GM12878 (cell line): ENCODE results near the gene SNX13.
A peak's percentile ranks its signal among the peaks of the same experiment; 100 is the strongest.

Experiments
- BRCA1 ChIP-seq: IDR thresholded peaks from 2 replicates; pipeline ENCODE4 v1.6.1; 2011; ENCODE audit warnings: low read depth, low read length, improper control_type of control experiment
- CTCF ChIP-seq, 3 experiments: IDR thresholded peaks in 2 of 3; conservative IDR thresholded peaks in 1 of 3; 2 replicates each; pipeline ENCODE4 v1.5.1; 2011; ENCODE audit warnings: low read depth in 3 of 3, low read length in 3 of 3, mild to moderate bottlenecking in 3 of 3, control low read depth in 2 of 3, moderate library complexity in 2 of 3, inconsistent platforms in 1 of 3, mixed read lengths in 1 of 3; ENCODE audit not compliant: control insufficient read depth in 2 of 3, insufficient read depth in 1 of 3; ENCODE audit errors: extremely low read depth in 1 of 3
- FOS ChIP-seq: IDR thresholded peaks from 3 replicates; pipeline ENCODE4 v1.6.1; 2011; ENCODE audit warnings: borderline replicate concordance; ENCODE audit not compliant: insufficient read length; ENCODE audit errors: extremely low read depth
- JUND ChIP-seq: IDR thresholded peaks from 2 replicates; pipeline ENCODE4 v1.6.1; 2012; ENCODE audit warnings: low read depth, mild to moderate bottlenecking, low read length, improper control_type of control experiment, moderate library complexity
- MAX ChIP-seq: IDR thresholded peaks from 2 replicates; pipeline ENCODE4 v1.6.1; 2012; ENCODE audit warnings: low read depth, low read length, improper control_type of control experiment
- REST ChIP-seq: IDR thresholded peaks from 2 replicates; pipeline ENCODE4 v1.6.1; 2012; ENCODE audit warnings: mild to moderate bottlenecking, low read depth, low read length
- STAT3 ChIP-seq: IDR thresholded peaks from 2 replicates; pipeline ENCODE4 v1.6.1; 2011; ENCODE audit warnings: low read depth, low read length, improper control_type of control experiment
- YY1 ChIP-seq: IDR thresholded peaks from 2 replicates; pipeline ENCODE4 v1.6.1; 2011; ENCODE audit warnings: low read depth, mild to moderate bottlenecking, low read length
- ZBTB4 ChIP-seq: fragments of 450-650 bp; formaldehyde crosslinking; IDR thresholded peaks from 2 replicates; pipeline ENCODE4 v1.4.0; 2022; ENCODE audit warnings: mild to moderate bottlenecking, moderate library complexity
- ZNF384 ChIP-seq: IDR thresholded peaks from 2 replicates; pipeline ENCODE4 v1.6.1; 2012; ENCODE audit warnings: low read depth, mild to moderate bottlenecking, low read length, improper control_type of control experiment, borderline replicate concordance

GRCh38 chr7:17913250-17913649, 27.0 kb downstream of the SNX13 start:
- TF ChIP-seq BRCA1 (no peak), CTCF (IDR thresholded peaks at IDR 0.05 in 2 of 3, conservative IDR thresholded peaks at IDR 0.05 in 1 of 3; ENCODE audit: control insufficient read depth in 2 of 3, extremely low read depth in 1 of 3, insufficient read depth in 1 of 3, low read depth in 3 of 3, low read length in 3 of 3) (peak in 1 of 3 experiments; percentile 16; a peak in 2 of 6 replicates), FOS (no peak), ZNF384 (no peak), JUND (no peak), ZBTB4 (CRISPR knock-in tag) (no peak), REST (no peak), STAT3 (no peak), YY1 (no peak), MAX (no peak)
